Hepatocyte (in vitro differentiated cells): ENCODE data around the gene PLXNA2.

Experiments used
- EZH2phosphoT487 ChIP-seq: fragments of 200-600 bp; sonication (generic); IDR thresholded peaks from one replicate; pipeline ENCODE4 v1.6.1; 2018; ENCODE audit warnings: antibody characterized with exemption, mild to moderate bottlenecking, low read depth, moderate library complexity; ENCODE audit not compliant: unreplicated experiment, severe bottlenecking
- TF ChIP-seq, protein P1 (sequence below): fragments of 200-600 bp; sonication (generic); IDR thresholded peaks from 2 replicates; pipeline ENCODE4 v1.5.1; 2016; ENCODE audit warnings: antibody characterized with exemption, mild to moderate bottlenecking; ENCODE audit not compliant: poor library complexity

GRCh38 chr1:208179961-208180409 lies 64.2 kb downstream of the PLXNA2 start:
- TF ChIP-seq, protein P1, sequence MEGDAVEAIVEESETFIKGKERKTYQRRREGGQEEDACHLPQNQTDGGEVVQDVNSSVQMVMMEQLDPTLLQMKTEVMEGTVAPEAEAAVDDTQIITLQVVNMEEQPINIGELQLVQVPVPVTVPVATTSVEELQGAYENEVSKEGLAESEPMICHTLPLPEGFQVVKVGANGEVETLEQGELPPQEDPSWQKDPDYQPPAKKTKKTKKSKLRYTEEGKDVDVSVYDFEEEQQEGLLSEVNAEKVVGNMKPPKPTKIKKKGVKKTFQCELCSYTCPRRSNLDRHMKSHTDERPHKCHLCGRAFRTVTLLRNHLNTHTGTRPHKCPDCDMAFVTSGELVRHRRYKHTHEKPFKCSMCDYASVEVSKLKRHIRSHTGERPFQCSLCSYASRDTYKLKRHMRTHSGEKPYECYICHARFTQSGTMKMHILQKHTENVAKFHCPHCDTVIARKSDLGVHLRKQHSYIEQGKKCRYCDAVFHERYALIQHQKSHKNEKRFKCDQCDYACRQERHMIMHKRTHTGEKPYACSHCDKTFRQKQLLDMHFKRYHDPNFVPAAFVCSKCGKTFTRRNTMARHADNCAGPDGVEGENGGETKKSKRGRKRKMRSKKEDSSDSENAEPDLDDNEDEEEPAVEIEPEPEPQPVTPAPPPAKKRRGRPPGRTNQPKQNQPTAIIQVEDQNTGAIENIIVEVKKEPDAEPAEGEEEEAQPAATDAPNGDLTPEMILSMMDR, result no peak
- TF ChIP-seq EZH2phosphoT487, result no peak
